ENCODE results near the gene ST3GAL6.

ST3GAL6 gene, protein sequence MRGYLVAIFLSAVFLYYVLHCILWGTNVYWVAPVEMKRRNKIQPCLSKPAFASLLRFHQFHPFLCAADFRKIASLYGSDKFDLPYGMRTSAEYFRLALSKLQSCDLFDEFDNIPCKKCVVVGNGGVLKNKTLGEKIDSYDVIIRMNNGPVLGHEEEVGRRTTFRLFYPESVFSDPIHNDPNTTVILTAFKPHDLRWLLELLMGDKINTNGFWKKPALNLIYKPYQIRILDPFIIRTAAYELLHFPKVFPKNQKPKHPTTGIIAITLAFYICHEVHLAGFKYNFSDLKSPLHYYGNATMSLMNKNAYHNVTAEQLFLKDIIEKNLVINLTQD

DNA sequence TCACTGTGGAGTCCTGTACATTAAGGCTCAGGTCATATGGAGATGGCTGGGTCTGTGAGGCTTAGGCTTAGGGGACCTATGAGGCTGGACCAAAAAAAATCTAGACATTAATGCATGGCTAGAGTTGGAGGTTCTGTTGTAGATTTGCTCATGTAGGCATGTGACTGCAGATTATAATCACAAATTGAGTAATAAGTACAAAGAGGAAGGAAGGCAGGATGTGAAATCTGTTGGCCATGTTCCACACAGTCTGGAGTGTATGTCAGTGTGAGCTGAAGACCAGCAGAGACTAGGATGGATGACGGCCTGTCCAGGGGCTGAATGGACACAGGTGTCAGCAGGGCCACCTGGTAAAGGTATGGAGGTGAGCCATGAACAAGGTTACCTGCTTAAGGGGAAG is at the start of gene ST3GAL6:
ST3GAL6 (plus strand) TSS at position 265 of the 400 bp plus-strand sequence. CDS start 5,101 bp downstream, outside the sequence.
- no peak for TF ChIP-seq CTCF (IDR thresholded peaks at IDR 0.05; ENCODE audit: borderline replicate concordance, insufficient read depth, low read depth, low read length)
- H3K4me3 ChIP-seq (ENCODE audit: low read depth, low read length), result peak within 1 kb of the TSS; percentile 24

DNA sequence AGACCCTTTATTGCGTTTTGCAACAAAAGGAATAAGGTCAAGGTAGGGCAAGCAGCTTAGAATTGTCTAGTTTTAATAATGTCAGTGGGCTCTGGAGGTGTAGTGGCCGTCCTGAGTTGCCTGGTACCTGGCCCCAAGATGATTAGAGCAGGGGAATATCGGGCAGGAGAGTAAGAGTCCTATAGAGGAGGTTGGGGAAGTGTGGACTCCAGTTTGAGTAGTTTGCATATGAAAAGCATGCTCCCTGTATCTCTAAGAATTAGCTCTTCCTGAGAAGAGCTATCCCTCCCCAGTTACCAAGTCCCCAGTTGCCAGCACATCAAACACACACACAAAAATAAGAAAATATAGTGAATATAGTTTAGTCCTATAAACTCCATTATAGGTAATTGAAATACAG is 49.2 kb upstream of the ST3GAL6 start:
- no peak overlapping the region for H3K4me3 ChIP-seq (ENCODE audit: low read depth, low read length)
- TF ChIP-seq CTCF (IDR thresholded peaks at IDR 0.05; ENCODE audit: borderline replicate concordance, insufficient read depth, low read depth, low read length), result no peak

- no peak for TF ChIP-seq CTCF (IDR thresholded peaks at IDR 0.05; ENCODE audit: borderline replicate concordance, insufficient read depth, low read depth, low read length)
- no peak overlapping the region for H3K4me3 ChIP-seq (ENCODE audit: low read depth, low read length)
These were observed 45.6 kb upstream of the ST3GAL6 start for GRCh38 chr3:98717584-98717983.

DNA sequence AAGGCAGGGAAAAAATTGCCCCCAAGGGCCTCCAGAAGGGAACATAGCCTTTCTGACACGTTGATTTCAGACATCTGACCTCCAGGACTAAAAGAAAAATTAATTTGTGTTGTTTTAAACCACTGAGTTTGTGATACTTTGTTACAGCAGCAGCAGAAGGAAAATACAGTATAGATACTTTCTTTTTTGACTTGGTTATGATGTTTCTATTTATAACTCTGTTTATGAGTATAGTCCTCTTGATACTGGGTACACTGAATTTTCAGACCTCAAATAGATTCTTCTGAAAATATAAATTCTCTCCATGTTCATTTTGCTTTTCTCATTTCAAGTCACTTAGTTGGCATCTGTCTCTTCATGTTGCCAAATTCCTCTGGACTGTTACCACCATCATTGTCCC is 44.4 kb upstream of the ST3GAL6 start:
- TF ChIP-seq CTCF (IDR thresholded peaks at IDR 0.05; ENCODE audit: borderline replicate concordance, insufficient read depth, low read depth, low read length), result no peak

GRCh38 chr3:98721776-98722175 is 41.4 kb upstream of the ST3GAL6 start:
- no peak for TF ChIP-seq CTCF (IDR thresholded peaks at IDR 0.05; ENCODE audit: borderline replicate concordance, insufficient read depth, low read depth, low read length)
- no peak overlapping the region for H3K4me3 ChIP-seq (ENCODE audit: low read depth, low read length)

More for the DNA sequence above, 44.4 kb upstream of the ST3GAL6 start:
- no peak overlapping the region for H3K4me3 ChIP-seq (ENCODE audit: low read depth, low read length)

GRCh38 chr3:98722389-98722788 is 40.8 kb upstream of the ST3GAL6 start:
- no peak overlapping the region for H3K4me3 ChIP-seq (ENCODE audit: low read depth, low read length)
- TF ChIP-seq CTCF (IDR thresholded peaks at IDR 0.05; ENCODE audit: borderline replicate concordance, insufficient read depth, low read depth, low read length), result no peak

DNA sequence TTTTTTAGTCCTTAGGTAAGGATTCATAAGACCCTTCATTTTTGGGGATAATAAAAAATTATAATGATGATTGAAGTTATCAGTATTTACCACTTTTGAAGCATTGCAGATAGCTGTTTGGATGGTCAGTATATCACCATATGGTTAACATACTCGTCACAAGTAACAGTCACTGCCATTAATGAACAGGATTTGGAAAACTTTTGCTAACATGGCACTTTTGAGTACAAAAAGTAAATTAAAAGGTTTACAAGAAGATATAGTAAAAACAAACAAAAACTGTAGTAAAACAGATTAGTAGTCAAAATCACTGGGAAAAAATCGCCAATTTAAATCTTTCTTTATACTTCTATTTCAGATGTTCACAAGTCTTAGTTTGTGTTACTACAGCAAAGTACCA is 37.8 kb upstream of the ST3GAL6 start:
- no peak overlapping the region for H3K4me3 ChIP-seq (ENCODE audit: low read depth, low read length)
- TF ChIP-seq CTCF (IDR thresholded peaks at IDR 0.05; ENCODE audit: borderline replicate concordance, insufficient read depth, low read depth, low read length), result no peak

All from GM12875 (cell line).